ENCODE data around the gene DACH1.

Gene DACH1

GRCh38 chr13:71867131-71867814, at the start of gene DACH1:
TSS of gene DACH1 (minus strand) at chr13:71867204.
- H4K20me1 ChIP-seq (ENCODE audit: insufficient read depth, low read length), result no peaks in the 10 kb centered on the region
- no peak within 1 kb of the TSS for H2AFZ ChIP-seq (ENCODE audit: low read depth, low read length)
- H3K79me2 ChIP-seq (ENCODE audit: low read length), result no peaks in the 10 kb centered on the region
- no peak within 1 kb of the TSS for H3K4me2 ChIP-seq (ENCODE audit: low read length)
- H3K27me3 ChIP-seq (ENCODE audit: low read depth, low read length), result no peaks in the 10 kb centered on the region
- no peak within 1 kb of the TSS for H3K27ac ChIP-seq (ENCODE audit: low read length)
- TF ChIP-seq CTCF (IDR thresholded peaks at IDR 0.05; ENCODE audit: low read depth, low read length), result no peak
- no peak for TF ChIP-seq EZH2phosphoT487 (IDR thresholded peaks at IDR 0.05; ENCODE audit: low read depth)
- H3K4me3 ChIP-seq (ENCODE audit: low read length), result no peak within 1 kb of the TSS
- no peaks in the 10 kb centered on the region for H3K36me3 ChIP-seq (replicated peaks; ENCODE audit: low read depth, low read length)
- no peak within 1 kb of the TSS for H3K9ac ChIP-seq (ENCODE audit: low read length)
- H3K9me3 ChIP-seq (ENCODE audit: insufficient read depth, low read length), result 0 out of 2 replicates have a peak, but pooled peaks cover 3% of the 10 kb centered on the region
- no peaks in the 10 kb centered on the region for H3K4me1 ChIP-seq (ENCODE audit: low read length)

GRCh38 chr13:71913717-71914116, 46.7 kb upstream of the DACH1 start:
- TF ChIP-seq CTCF (IDR thresholded peaks at IDR 0.05; ENCODE audit: low read depth, low read length) (no peak), EZH2phosphoT487 (IDR thresholded peaks at IDR 0.05; ENCODE audit: low read depth) (no peak)
- H3K9ac ChIP-seq (ENCODE audit: low read length), result no peak overlapping the region
- no peaks in the 10 kb centered on the region for H3K4me1 ChIP-seq (ENCODE audit: low read length)
- H3K79me2 ChIP-seq (ENCODE audit: low read length), result no peaks in the 10 kb centered on the region
- no peaks in the 10 kb centered on the region for H3K27me3 ChIP-seq (ENCODE audit: low read depth, low read length)
- H4K20me1 ChIP-seq (ENCODE audit: insufficient read depth, low read length), result no peaks in the 10 kb centered on the region
- H3K36me3 ChIP-seq (replicated peaks; ENCODE audit: low read depth, low read length), result no peaks in the 10 kb centered on the region
- H3K9me3 ChIP-seq (ENCODE audit: insufficient read depth, low read length), result no peaks in the 10 kb centered on the region
- no peak overlapping the region for H3K27ac ChIP-seq (ENCODE audit: low read length)
- no peak overlapping the region for H3K4me2 ChIP-seq (ENCODE audit: low read length)
- no peak overlapping the region for H3K4me3 ChIP-seq (ENCODE audit: low read length)
- no peak overlapping the region for H2AFZ ChIP-seq (ENCODE audit: low read depth, low read length)

- TF ChIP-seq CTCF (IDR thresholded peaks at IDR 0.05; ENCODE audit: low read depth, low read length) (no peak), EZH2phosphoT487 (IDR thresholded peaks at IDR 0.05; ENCODE audit: low read depth) (no peak)
- Histone ChIP-seq H3K36me3 (replicated peaks; ENCODE audit: low read depth, low read length) (no peaks in the 10 kb centered on the region), H3K27me3 (ENCODE audit: low read depth, low read length) (no peaks in the 10 kb centered on the region), H3K79me2 (ENCODE audit: low read length) (no peaks in the 10 kb centered on the region), H3K4me1 (ENCODE audit: low read length) (no peaks in the 10 kb centered on the region), H3K4me2 (ENCODE audit: low read length) (no peak overlapping the region), H3K4me3 (ENCODE audit: low read length) (no peak overlapping the region), H2AFZ (ENCODE audit: low read depth, low read length) (no peak overlapping the region), H3K9me3 (ENCODE audit: insufficient read depth, low read length) (no peaks in the 10 kb centered on the region), H3K27ac (ENCODE audit: low read length) (no peak overlapping the region), H3K9ac (ENCODE audit: low read length) (no peak overlapping the region), H4K20me1 (ENCODE audit: insufficient read depth, low read length) (no peaks in the 10 kb centered on the region)
Measured at GRCh38 chr13:71912524-71912923, 45.5 kb upstream of the DACH1 start.

GRCh38 chr13:71906448-71906847, 39.4 kb upstream of the DACH1 start:
- H4K20me1 ChIP-seq (ENCODE audit: insufficient read depth, low read length), result no peaks in the 10 kb centered on the region

More at GRCh38 chr13:71906448-71906847, 39.4 kb upstream of the DACH1 start:
- Histone ChIP-seq H3K4me2 (ENCODE audit: low read length) (no peak overlapping the region), H2AFZ (ENCODE audit: low read depth, low read length) (no peak overlapping the region), H3K27me3 (ENCODE audit: low read depth, low read length) (no peaks in the 10 kb centered on the region), H3K79me2 (ENCODE audit: low read length) (no peaks in the 10 kb centered on the region), H3K4me3 (ENCODE audit: low read length) (no peak overlapping the region), H3K36me3 (replicated peaks; ENCODE audit: low read depth, low read length) (no peaks in the 10 kb centered on the region), H3K4me1 (ENCODE audit: low read length) (peaks cover 7% of the 10 kb centered on the region; the same call in 1 of the 2 replicates), H3K9me3 (ENCODE audit: insufficient read depth, low read length) (no peaks in the 10 kb centered on the region), H3K9ac (ENCODE audit: low read length) (no peak overlapping the region), H3K27ac (ENCODE audit: low read length) (no peak overlapping the region)
- TF ChIP-seq CTCF (IDR thresholded peaks at IDR 0.05; ENCODE audit: low read depth, low read length) (no peak), EZH2phosphoT487 (IDR thresholded peaks at IDR 0.05; ENCODE audit: low read depth) (no peak)
